NAMALWA (cell line): ENCODE data around the gene FGD6.
"Not testable (repeated sequence)": the region's sequence is repeated elsewhere in the genome, so short reads cannot be mapped to it uniquely, and the experiment has no call there.

Experiments used
- DNase-seq: peaks from one replicate; pipeline ENCODE4 v3.0.0-alpha.2; 2015; ENCODE audit warnings: low spot score

Gene FGD6

GRCh38 chr12:95205016-95205624 lies 12.1 kb downstream of the FGD6 start:
- DNase-seq: no peak

- no peak for DNase-seq
Measured at GRCh38 chr12:95204141-95204866, 13.0 kb downstream of the FGD6 start.

- DNase-seq: no peak
Measured at GRCh38 chr12:95203487-95204030, 13.7 kb downstream of the FGD6 start.

- DNase-seq: no peak
Measured at GRCh38 chr12:95202691-95203486, 14.4 kb downstream of the FGD6 start.

GRCh38 chr12:95201056-95201670 lies 16.1 kb downstream of the FGD6 start:
- no peak for DNase-seq

- DNase-seq: no peak
Measured at GRCh38 chr12:95200128-95200894, 17.0 kb downstream of the FGD6 start.

- peak; percentile 70 for DNase-seq
Measured at GRCh38 chr12:95198914-95199313, 18.4 kb downstream of the FGD6 start.

GRCh38 chr12:95197636-95198035 lies 19.6 kb downstream of the FGD6 start:
- DNase-seq: peak; percentile 59

GRCh38 chr12:95196875-95197569 lies 20.2 kb downstream of the FGD6 start:
- not testable (repeated sequence) for DNase-seq

GRCh38 chr12:95195122-95195521 lies 22.1 kb downstream of the FGD6 start:
- DNase-seq: no peak

- DNase-seq: no peak
Measured at GRCh38 chr12:95193139-95193538, 24.1 kb downstream of the FGD6 start.

- no peak for DNase-seq
Measured at GRCh38 chr12:95192271-95192670, 25.0 kb downstream of the FGD6 start.

- DNase-seq: no peak
Measured at GRCh38 chr12:95191060-95191696, 26.1 kb downstream of the FGD6 start.

GRCh38 chr12:95187865-95188415 lies 29.3 kb downstream of the FGD6 start:
- no peak for DNase-seq

- DNase-seq: no peak
Measured at GRCh38 chr12:95185854-95186253, 31.4 kb downstream of the FGD6 start.

- DNase-seq: no peak
Measured at GRCh38 chr12:95185072-95185471, 32.2 kb downstream of the FGD6 start.

- DNase-seq: no peak
Measured at GRCh38 chr12:95184121-95184520, 33.1 kb downstream of the FGD6 start.

GRCh38 chr12:95182868-95183415 lies 34.3 kb downstream of the FGD6 start:
- no peak for DNase-seq

- DNase-seq: no peak
Measured at GRCh38 chr12:95181103-95181502, 36.2 kb downstream of the FGD6 start.

GRCh38 chr12:95179011-95179410 lies 38.3 kb downstream of the FGD6 start:
- no peak for DNase-seq
